ENCODE results near the gene DNAAF2.

GRCh38 chr14:49653508-49653907 is 18.5 kb upstream of the DNAAF2 start:
- TF ChIP-seq ZBTB11 (tag by site-specific recombination; conservative IDR thresholded peaks at IDR 0.05; ENCODE audit: low read depth) (no peak), ZNF391 (tag by site-specific recombination; IDR thresholded peaks at IDR 0.05; ENCODE audit: borderline replicate concordance, low read depth) (no peak), ZNF341 (tag by site-specific recombination; IDR thresholded peaks at IDR 0.05; ENCODE audit: low read depth) (no peak), ZNF248 (tag by site-specific recombination; IDR thresholded peaks at IDR 0.05) (no peak)
- TF ChIP-seq, protein P1, sequence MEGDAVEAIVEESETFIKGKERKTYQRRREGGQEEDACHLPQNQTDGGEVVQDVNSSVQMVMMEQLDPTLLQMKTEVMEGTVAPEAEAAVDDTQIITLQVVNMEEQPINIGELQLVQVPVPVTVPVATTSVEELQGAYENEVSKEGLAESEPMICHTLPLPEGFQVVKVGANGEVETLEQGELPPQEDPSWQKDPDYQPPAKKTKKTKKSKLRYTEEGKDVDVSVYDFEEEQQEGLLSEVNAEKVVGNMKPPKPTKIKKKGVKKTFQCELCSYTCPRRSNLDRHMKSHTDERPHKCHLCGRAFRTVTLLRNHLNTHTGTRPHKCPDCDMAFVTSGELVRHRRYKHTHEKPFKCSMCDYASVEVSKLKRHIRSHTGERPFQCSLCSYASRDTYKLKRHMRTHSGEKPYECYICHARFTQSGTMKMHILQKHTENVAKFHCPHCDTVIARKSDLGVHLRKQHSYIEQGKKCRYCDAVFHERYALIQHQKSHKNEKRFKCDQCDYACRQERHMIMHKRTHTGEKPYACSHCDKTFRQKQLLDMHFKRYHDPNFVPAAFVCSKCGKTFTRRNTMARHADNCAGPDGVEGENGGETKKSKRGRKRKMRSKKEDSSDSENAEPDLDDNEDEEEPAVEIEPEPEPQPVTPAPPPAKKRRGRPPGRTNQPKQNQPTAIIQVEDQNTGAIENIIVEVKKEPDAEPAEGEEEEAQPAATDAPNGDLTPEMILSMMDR (tag by site-specific recombination; IDR thresholded peaks at IDR 0.05) = no peak
- TF ChIP-seq, protein P2, sequence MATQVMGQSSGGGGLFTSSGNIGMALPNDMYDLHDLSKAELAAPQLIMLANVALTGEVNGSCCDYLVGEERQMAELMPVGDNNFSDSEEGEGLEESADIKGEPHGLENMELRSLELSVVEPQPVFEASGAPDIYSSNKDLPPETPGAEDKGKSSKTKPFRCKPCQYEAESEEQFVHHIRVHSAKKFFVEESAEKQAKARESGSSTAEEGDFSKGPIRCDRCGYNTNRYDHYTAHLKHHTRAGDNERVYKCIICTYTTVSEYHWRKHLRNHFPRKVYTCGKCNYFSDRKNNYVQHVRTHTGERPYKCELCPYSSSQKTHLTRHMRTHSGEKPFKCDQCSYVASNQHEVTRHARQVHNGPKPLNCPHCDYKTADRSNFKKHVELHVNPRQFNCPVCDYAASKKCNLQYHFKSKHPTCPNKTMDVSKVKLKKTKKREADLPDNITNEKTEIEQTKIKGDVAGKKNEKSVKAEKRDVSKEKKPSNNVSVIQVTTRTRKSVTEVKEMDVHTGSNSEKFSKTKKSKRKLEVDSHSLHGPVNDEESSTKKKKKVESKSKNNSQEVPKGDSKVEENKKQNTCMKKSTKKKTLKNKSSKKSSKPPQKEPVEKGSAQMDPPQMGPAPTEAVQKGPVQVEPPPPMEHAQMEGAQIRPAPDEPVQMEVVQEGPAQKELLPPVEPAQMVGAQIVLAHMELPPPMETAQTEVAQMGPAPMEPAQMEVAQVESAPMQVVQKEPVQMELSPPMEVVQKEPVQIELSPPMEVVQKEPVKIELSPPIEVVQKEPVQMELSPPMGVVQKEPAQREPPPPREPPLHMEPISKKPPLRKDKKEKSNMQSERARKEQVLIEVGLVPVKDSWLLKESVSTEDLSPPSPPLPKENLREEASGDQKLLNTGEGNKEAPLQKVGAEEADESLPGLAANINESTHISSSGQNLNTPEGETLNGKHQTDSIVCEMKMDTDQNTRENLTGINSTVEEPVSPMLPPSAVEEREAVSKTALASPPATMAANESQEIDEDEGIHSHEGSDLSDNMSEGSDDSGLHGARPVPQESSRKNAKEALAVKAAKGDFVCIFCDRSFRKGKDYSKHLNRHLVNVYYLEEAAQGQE (tag by site-specific recombination; IDR thresholded peaks at IDR 0.05) = no peak
